Measurements from ENCODE around the gene CAVIN2. TPM values are rescaled to one million over a fixed set of nuclear protein-coding genes. Genes with fewer than 3 reads are reported as not detected.

CAVIN2 gene
- total and polyA plus RNA-seq, 2 experiments from 2014 or later, result 2.0 to 4.8 TPM

- 96% methylated on average over 2 of the region's 2 CpGs for WGBS (ENCODE audit: low lambda C conversion rate, missing lambda C conversion rate)
- H4K20me1 ChIP-seq (ENCODE audit: insufficient read depth, poor library complexity, severe bottlenecking), result no peaks in the 10 kb centered on the region
- TF ChIP-seq EZH2 (IDR thresholded peaks at IDR 0.05; ENCODE audit: borderline replicate concordance), result no peak
- no peak for TF ChIP-seq CTCF (IDR thresholded peaks at IDR 0.05; ENCODE audit: poor library complexity)
- no peak for TF ChIP-seq EZH2phosphoT487 (IDR thresholded peaks at IDR 0.05; ENCODE audit: low read depth, severe bottlenecking, unreplicated experiment)
These were observed 51.2 kb downstream of the CAVIN2 start for GRCh38 chr2:191795715-191796114.

GRCh38 chr2:191791953-191792560 is 54.8 kb downstream of the CAVIN2 start:
- H3K27me3 ChIP-seq, result no peaks in the 10 kb centered on the region
- H3K4me1 ChIP-seq (ENCODE audit: insufficient read depth), result no peaks in the 10 kb centered on the region
- H3K4me2 ChIP-seq, result no peak overlapping the region
- no peak overlapping the region for H3K4me3 ChIP-seq
- no peak overlapping the region for H2AFZ ChIP-seq
- TF ChIP-seq EZH2 (IDR thresholded peaks at IDR 0.05; ENCODE audit: borderline replicate concordance), result no peak
- no peak for TF ChIP-seq EZH2phosphoT487 (IDR thresholded peaks at IDR 0.05; ENCODE audit: low read depth, severe bottlenecking, unreplicated experiment)
- TF ChIP-seq CTCF (IDR thresholded peaks at IDR 0.05; ENCODE audit: poor library complexity), result no peak
- 77% methylated on average over 3 of the region's 3 CpGs for WGBS (ENCODE audit: low lambda C conversion rate, missing lambda C conversion rate)
- H3K27ac ChIP-seq, result no peak overlapping the region
- no peak for DNase-seq (ENCODE audit: low spot score)
- H3K9me3 ChIP-seq (ENCODE audit: low read depth), result no peaks in the 10 kb centered on the region
- no peaks in the 10 kb centered on the region for H3K36me3 ChIP-seq (replicated peaks; ENCODE audit: insufficient read depth, low read depth)
- no peaks in the 10 kb centered on the region for H3K79me2 ChIP-seq
- no peaks in the 10 kb centered on the region for H3K9me2 ChIP-seq (replicated peaks; ENCODE audit: insufficient read depth)
- no peaks in the 10 kb centered on the region for H4K20me1 ChIP-seq (ENCODE audit: insufficient read depth, poor library complexity, severe bottlenecking)

More at GRCh38 chr2:191795715-191796114, 51.2 kb downstream of the CAVIN2 start:
- H3K4me2 ChIP-seq, result no peak overlapping the region
- H3K36me3 ChIP-seq (replicated peaks; ENCODE audit: insufficient read depth, low read depth), result no peaks in the 10 kb centered on the region
- H3K9me3 ChIP-seq (ENCODE audit: low read depth), result no peaks in the 10 kb centered on the region
- no peaks in the 10 kb centered on the region for H3K9me2 ChIP-seq (replicated peaks; ENCODE audit: insufficient read depth)
- no peaks in the 10 kb centered on the region for H3K79me2 ChIP-seq
- DNase-seq (ENCODE audit: low spot score), result no peak
- no peak overlapping the region for H3K4me3 ChIP-seq
- H2AFZ ChIP-seq, result no peak overlapping the region
- no peaks in the 10 kb centered on the region for H3K4me1 ChIP-seq (ENCODE audit: insufficient read depth)
- H3K27me3 ChIP-seq, result no peaks in the 10 kb centered on the region
- H3K27ac ChIP-seq, result no peak overlapping the region

- Histone ChIP-seq H3K9me2 (replicated peaks; ENCODE audit: insufficient read depth) (no peaks in the 10 kb centered on the region), H3K79me2 (no peaks in the 10 kb centered on the region), H3K4me2 (no peak overlapping the region), H3K36me3 (replicated peaks; ENCODE audit: insufficient read depth, low read depth) (no peaks in the 10 kb centered on the region), H4K20me1 (ENCODE audit: insufficient read depth, poor library complexity, severe bottlenecking) (no peaks in the 10 kb centered on the region), H3K9me3 (ENCODE audit: low read depth) (no peaks in the 10 kb centered on the region), H3K27me3 (no peaks in the 10 kb centered on the region), H3K4me1 (ENCODE audit: insufficient read depth) (no peaks in the 10 kb centered on the region), H2AFZ (no peak overlapping the region), H3K27ac (no peak overlapping the region), H3K4me3 (no peak overlapping the region)
- TF ChIP-seq EZH2phosphoT487 (IDR thresholded peaks at IDR 0.05; ENCODE audit: low read depth, severe bottlenecking, unreplicated experiment) (no peak), CTCF (IDR thresholded peaks at IDR 0.05; ENCODE audit: poor library complexity) (no peak), EZH2 (IDR thresholded peaks at IDR 0.05; ENCODE audit: borderline replicate concordance) (no peak)
- 58% methylated on average over 1 of the region's 1 CpG for WGBS (ENCODE audit: low lambda C conversion rate, missing lambda C conversion rate)
- DNase-seq (ENCODE audit: low spot score), result no peak
These were observed 56.2 kb downstream of the CAVIN2 start for GRCh38 chr2:191790737-191791136.
